Thymus (tissue), 11 donors: ENCODE results near the gene SEPTIN1. TPM values are rescaled to one million over a fixed set of nuclear protein-coding genes. Genes with fewer than 3 reads are reported as not detected.

Experiments
- DNase-seq, 9 donors: peaks; one replicate each; pipeline ENCODE4 v3.0.0-alpha.2; 2013; ENCODE audit warnings: low spot score in 9 of 9, low read depth in 6 of 9, missing footprints in 1 of 9
- H3K27ac ChIP-seq, 2 donors: one replicate each; pipeline ENCODE4 v1.5.1; 2013; ENCODE audit warnings: control low read depth in 1 of 2, low read depth in 1 of 2, low read length in 1 of 2, mild to moderate bottlenecking in 1 of 2, moderate library complexity in 1 of 2
- H3K27me3 ChIP-seq, 2 donors: one replicate each; pipeline ENCODE4 v1.5.1; 2013; ENCODE audit warnings: low read length in 1 of 2; ENCODE audit not compliant: control insufficient read depth in 2 of 2, insufficient read depth in 1 of 2
- H3K36me3 ChIP-seq, 2 donors: one replicate each; pipeline ENCODE4 v1.5.1; 2013; ENCODE audit warnings: low read length in 1 of 2, mild to moderate bottlenecking in 1 of 2, moderate library complexity in 1 of 2; ENCODE audit not compliant: control insufficient read depth in 2 of 2, insufficient read depth in 2 of 2
- H3K4me1 ChIP-seq, 2 donors: one replicate each; pipeline ENCODE4 v1.5.1; 2013; ENCODE audit warnings: low read length in 2 of 2; ENCODE audit not compliant: control insufficient read depth in 2 of 2, insufficient read depth in 2 of 2
- H3K4me3 ChIP-seq, 2 donors: one replicate each; pipeline ENCODE4 v1.5.1; 2013; ENCODE audit warnings: low read length in 2 of 2, control low read depth in 1 of 2, mild to moderate bottlenecking in 1 of 2
- H3K9me3 ChIP-seq, 2 donors: one replicate each; pipeline ENCODE4 v1.5.1; 2013; ENCODE audit warnings: low read length in 1 of 2, mild to moderate bottlenecking in 1 of 2; ENCODE audit not compliant: control insufficient read depth in 2 of 2, insufficient read depth in 1 of 2
- WGBS: extraction: QIAGEN DNeasy Blood & Tissue Kit; methylation state at CpG from one replicate; pipeline ENCODE4 v1.1.7; 2013; 5-methylcytosine and 5-hydroxymethylcytosine counted together
- polyA plus RNA-seq: library from polyadenylated mRNA; stranded (reverse); fragments of 200-250 nt; gene quantifications from one replicate; pipeline ENCODE4 v1.2.3, GENCODE V29; 2013
- total RNA-seq: library from RNA; stranded (reverse); fragments of 120-200 nt; gene quantifications from one replicate; pipeline ENCODE4 v1.2.4, GENCODE V29; 2013
- donor health status: healthy.

The SEPTIN1 gene
- total and polyA plus RNA-seq, 2 donors = 173 to 337 TPM

DNA sequence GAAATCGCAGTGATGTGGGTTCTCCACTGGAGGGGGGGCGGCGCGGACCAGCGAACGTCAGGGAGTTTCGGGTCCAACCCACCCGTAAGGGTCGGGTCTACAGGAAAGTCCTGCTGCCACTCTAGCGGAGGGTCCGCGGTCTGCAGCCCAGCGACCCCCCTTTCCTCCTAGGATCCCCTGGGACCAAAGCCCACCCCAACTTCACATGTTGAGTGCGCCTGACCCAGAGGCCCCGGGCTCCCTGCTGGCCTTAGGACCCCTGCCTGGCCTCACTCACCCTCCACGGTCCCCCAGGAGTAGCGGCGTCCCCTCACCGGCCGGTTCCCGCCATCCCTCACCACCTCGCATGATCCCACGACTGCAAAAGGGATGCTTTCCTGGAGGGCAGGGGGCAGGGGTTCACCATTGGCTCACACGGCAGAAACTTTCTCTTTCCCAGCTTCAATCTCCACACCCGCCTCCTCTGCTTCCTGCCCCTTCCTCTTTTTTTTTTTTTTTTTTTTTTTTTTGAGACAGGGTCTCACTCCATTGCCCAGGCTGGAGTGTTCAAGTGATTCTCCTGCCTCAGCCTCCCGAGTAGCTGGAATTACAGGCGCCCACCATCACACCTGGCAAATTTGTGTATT is 3.1 kb downstream of the SEPTIN1 start:
- H3K27me3 ChIP-seq = no peaks in the 10 kb centered on the region
- no peak for DNase-seq
- 36% methylated on average over 27 of the region's 27 CpGs for WGBS
- H3K9me3 ChIP-seq = peaks cover 2 to 7% of the 10 kb centered on the region in 2 donors
- peak overlapping the region; percentile 57 to 61 for H3K4me3 ChIP-seq
- H3K4me1 ChIP-seq = peaks cover 40 to 72% of the 10 kb centered on the region in 2 donors
- peak overlapping the region; percentile 92 to 100 for H3K27ac ChIP-seq
- H3K36me3 ChIP-seq = peaks cover 0 to 13% of the 10 kb centered on the region in 2 donors

DNA sequence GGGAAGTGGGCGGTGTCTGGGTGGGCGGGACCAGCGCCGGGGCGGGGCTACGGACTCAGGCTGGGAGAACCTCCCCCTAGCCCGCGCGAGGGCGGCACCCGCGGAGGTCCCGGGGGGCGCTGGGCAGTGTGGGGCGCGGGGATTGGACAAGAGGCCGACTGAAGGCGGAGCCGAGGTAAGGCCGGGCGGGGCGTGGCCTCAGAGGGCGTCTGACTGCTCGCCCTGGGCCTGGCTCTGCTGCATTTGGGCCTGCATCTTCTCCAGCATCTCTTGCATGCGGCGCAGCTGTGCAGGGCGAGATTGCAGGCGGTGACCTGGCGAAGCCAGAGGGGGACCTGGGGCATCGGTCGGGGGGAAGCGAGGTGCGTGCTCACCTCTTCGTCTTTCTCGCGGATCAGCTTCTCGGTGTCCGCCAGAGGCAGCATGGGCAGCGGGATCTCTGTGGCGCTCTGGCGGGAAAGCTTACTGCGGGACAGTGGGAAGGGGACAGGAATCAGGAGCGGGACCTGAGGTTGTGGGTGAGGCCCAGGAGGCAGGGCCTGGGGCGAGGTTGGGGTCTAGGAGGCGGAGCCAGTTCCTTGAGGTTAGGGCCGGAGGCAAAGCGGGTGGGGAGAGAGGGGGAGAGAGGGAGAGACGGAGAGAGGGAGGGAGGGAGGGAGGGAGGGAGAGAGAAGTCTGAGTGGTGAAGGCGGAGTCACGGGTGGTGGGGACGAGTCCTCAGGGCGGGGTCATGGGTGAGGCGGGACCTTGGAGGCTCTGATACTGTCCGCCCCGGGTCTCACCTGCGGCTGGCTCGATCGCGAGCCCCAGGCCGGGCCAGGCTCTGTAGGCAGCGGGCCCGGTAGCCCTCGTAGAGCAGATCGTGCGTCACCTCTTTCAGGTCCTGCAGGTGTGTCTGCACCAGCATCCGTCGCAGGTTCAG is 3.9 kb downstream of the SEPTIN1 start:
- Histone ChIP-seq H3K36me3 (peaks cover 0 to 13% of the 10 kb centered on the region in 2 donors), H3K4me3 (peak overlapping the region; percentile 57 to 80), H3K4me1 (peaks cover 40 to 66% of the 10 kb centered on the region in 2 donors), H3K27ac (peak overlapping the region; percentile 92 to 100), H3K9me3 (peaks cover 2 to 4% of the 10 kb centered on the region in 2 donors), H3K27me3 (no peaks in the 10 kb centered on the region)
- DNase-seq = peak; percentile 88 to 99 (median 98)
- WGBS = 1% methylated on average over 67 of the region's 67 CpGs

DNA sequence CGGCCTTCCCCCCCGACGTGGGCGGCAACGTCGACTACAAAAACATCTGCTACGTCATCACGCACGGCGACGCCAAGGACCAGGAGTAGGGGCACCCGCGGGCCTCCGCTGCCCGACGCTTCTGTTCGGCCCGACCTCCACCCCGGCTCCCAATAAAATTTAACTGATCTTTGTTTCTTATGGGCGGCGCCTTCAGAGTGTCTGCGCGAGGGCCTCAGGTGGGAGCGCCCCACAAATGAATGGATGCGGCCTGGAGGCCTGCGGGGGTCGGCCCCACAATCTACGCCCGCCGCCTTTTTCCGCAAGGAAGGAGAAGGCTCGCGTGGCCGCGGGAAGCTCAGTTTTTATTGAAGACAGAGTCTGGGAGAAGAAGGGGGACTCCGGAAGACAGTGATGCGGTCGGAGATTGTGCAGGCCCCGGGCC is 4.5 kb downstream of the SEPTIN1 start:
- peaks cover 39 to 62% of the 10 kb centered on the region in 2 donors for H3K4me1 ChIP-seq
- DNase-seq = peak in 8 of 9 donors; percentile 77 to 94 (median 84)
- H3K9me3 ChIP-seq = peaks cover under 1 to 2% of the 10 kb centered on the region in 2 donors
- H3K4me3 ChIP-seq = peak overlapping the region; percentile 57 to 80
- under 1% methylated on average over 39 of the region's 39 CpGs for WGBS
- no peaks in the 10 kb centered on the region for H3K27me3 ChIP-seq
- peaks cover 0 to 13% of the 10 kb centered on the region in 2 donors for H3K36me3 ChIP-seq
- H3K27ac ChIP-seq = peak overlapping the region; percentile 92 to 100

DNA sequence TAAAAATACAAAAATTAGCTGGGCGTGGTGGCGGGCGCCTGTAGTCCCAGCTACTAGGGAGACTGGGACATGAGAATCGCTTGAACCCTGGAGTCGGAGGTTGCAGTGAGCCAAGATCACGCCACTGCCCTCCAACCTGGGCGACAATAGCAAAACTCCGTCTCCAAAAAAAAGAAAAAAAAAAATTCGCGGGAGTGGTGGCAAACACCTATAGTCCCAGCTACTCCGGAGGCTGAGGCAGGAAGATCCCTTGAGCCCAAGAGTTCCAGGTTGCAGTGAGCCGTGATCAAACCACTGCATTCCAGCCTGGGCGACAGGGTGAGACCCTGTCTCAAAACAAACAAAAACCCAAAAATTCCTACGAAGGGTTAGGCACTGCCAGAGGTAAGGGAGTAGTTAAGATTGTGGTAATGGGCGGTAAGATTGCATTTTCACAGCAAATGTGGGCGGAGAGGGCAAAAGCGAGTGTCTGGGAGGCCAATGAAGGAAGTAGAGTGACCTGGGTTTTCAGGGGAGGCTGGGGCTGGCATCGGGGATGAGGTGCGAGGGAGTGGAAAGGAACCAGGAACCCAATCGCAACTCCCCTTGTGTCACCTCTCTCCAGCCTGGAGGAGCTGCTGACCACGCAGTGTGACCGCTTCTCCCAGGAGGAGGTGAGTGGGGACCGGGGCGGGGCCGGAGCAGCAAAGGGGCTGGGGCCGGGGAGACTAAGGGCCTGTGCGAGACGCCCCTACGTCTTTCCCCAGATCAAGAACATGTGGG is 5.1 kb downstream of the SEPTIN1 start:
- Histone ChIP-seq H3K27ac (peak overlapping the region; percentile 92 to 100), H3K27me3 (no peaks in the 10 kb centered on the region), H3K4me3 (peak overlapping the region; percentile 57 to 80), H3K4me1 (peaks cover 41 to 62% of the 10 kb centered on the region in 2 donors), H3K9me3 (peaks cover 2 to 3% of the 10 kb centered on the region in 2 donors), H3K36me3 (peaks cover 0 to 13% of the 10 kb centered on the region in 2 donors)
- 42% methylated on average over 29 of the region's 29 CpGs for WGBS
- DNase-seq = no peak

DNA sequence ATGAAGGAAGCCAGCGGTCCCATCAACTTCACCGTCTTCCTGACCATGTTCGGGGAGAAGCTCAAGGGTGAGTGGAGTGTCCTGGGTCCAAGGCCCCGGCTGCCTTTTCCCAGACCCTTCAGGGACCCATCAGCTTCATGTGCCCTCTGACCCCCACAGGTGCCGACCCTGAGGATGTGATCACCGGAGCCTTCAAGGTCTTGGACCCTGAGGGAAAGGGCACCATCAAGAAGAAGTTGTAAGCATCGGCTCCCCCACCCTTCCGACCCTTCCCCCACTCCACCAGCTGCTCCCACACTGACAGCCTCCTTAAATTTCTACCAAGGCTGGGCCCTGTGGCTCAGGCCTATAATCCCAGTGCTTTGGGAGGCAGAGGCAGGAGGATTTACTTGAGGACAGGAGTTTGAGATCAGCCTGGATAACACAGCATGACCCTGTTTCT is 5.9 kb downstream of the SEPTIN1 start:
- Histone ChIP-seq H3K36me3 (peaks cover 0 to 13% of the 10 kb centered on the region in 2 donors), H3K27me3 (no peaks in the 10 kb centered on the region), H3K9me3 (peaks cover 2 to 3% of the 10 kb centered on the region in 2 donors), H3K4me1 (peaks cover 44 to 62% of the 10 kb centered on the region in 2 donors), H3K27ac (no peak overlapping the region), H3K4me3 (no peak overlapping the region)
- WGBS = 98% methylated on average over 8 of the region's 8 CpGs
- no peak for DNase-seq

DNA sequence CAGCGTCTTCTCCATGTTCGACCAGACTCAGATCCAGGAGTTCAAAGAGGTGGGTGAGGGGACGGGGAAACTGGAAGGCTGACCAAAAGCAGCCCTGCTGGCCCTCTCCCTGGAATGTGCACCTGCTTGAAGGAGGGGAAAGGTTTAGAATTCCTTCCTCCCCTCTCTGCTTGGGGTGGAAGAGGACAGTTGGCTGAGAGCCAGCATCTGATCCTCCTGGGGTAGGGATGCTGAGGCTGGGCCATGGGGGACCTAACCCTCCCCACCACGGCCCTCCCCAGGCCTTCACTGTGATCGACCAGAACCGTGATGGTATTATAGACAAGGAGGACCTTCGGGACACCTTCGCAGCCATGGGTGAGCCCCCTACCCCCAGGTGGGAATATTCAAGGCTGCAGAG is 6.5 kb downstream of the SEPTIN1 start:
- peaks cover 2 to 3% of the 10 kb centered on the region in 2 donors for H3K9me3 ChIP-seq
- WGBS = 96% methylated on average over 8 of the region's 8 CpGs
- no peak for DNase-seq
- peaks cover 44 to 62% of the 10 kb centered on the region in 2 donors for H3K4me1 ChIP-seq
- no peak overlapping the region for H3K4me3 ChIP-seq
- H3K27me3 ChIP-seq = no peaks in the 10 kb centered on the region
- no peak overlapping the region for H3K27ac ChIP-seq
- peaks cover 0 to 13% of the 10 kb centered on the region in 2 donors for H3K36me3 ChIP-seq

DNA sequence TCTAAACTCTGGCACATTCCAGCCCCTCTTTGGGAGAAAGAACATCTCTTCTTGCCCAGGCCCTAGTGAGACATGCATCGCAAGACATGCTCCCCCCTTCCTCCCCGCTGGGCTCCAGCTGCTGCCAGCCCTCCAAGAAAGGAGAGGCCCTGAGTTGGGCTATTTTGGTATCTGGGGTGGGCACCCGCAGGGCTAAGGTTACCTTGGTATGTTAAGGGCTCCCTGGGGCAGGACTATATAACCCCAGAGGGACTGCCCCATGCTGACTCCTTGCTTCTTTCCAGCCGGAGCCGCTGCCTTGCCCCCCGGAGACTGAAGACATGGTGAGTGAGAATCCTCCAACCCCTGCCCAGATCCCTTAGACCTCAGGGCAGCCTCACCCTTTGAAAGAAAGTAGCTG is 7.8 kb downstream of the SEPTIN1 start, which contains the start of gene MYL11:
Gene MYL11 (plus strand): TSS at position 265 of the 400 bp plus-strand sequence. CDS start 56 bp downstream, at position 321.
- H3K27me3 ChIP-seq = no peaks in the 10 kb centered on the region
- H3K4me1 ChIP-seq = peaks cover 31 to 51% of the 10 kb centered on the region in 2 donors
- no peak within 1 kb of the TSS for H3K27ac ChIP-seq
- H3K9me3 ChIP-seq = peaks cover 2 to 3% of the 10 kb centered on the region in 2 donors
- WGBS = 96% methylated on average over 6 of the region's 6 CpGs
- H3K36me3 ChIP-seq = peaks cover 0 to 6% of the 10 kb centered on the region in 2 donors
- H3K4me3 ChIP-seq = no peak within 1 kb of the TSS
- DNase-seq = no peak

DNA sequence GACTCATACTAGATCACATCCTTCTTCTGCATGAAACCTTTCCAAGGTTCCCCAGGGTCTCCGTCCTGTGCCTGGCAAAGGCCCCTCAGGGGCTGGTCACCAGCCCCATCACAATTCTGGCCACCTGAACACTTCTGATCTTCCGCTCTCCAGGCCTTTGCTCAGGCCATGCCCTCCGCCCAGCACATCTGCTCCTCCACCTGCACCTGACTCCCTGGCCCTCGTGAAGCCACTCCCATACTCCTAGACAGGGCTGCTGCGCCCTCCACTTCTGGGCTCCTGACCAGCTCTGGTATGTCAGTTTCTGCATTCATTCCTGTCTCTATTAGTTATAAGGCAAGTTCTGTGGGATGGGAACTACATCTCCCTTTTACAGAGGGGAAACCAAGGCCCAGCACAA is 9.6 kb downstream of the SEPTIN1 start:
- Histone ChIP-seq H3K4me3 (no peak overlapping the region), H3K27me3 (no peaks in the 10 kb centered on the region), H3K36me3 (peaks cover 0 to 4% of the 10 kb centered on the region in 2 donors), H3K27ac (peak overlapping the region in 1 of 2 donors; percentile 97), H3K9me3 (peaks cover 0 to 8% of the 10 kb centered on the region in 2 donors), H3K4me1 (peaks cover 36 to 54% of the 10 kb centered on the region in 2 donors)
- WGBS = 94% methylated on average over 5 of the region's 5 CpGs
- DNase-seq = no peak
